H1 (cell line): ENCODE results near the gene SPHKAP. TPM values are rescaled to one million over a fixed set of nuclear protein-coding genes. Genes with fewer than 3 reads are reported as not detected.

Experiments
- ATF3 ChIP-seq: IDR thresholded peaks from 2 replicates; pipeline ENCODE4 v1.6.1; 2011; ENCODE audit warnings: low read depth, mild to moderate bottlenecking, low read length; ENCODE audit not compliant: insufficient read depth
- BCL11A ChIP-seq, 2 experiments: IDR thresholded peaks; one replicate each; pipeline ENCODE4 v1.6.1; 2011; ENCODE audit warnings: low read depth in 2 of 2, low read length in 2 of 2, mild to moderate bottlenecking in 2 of 2
- CBX8 ChIP-seq: fragments of 300-800, 300-1000 bp; sonication (generic); IDR thresholded peaks from 2 replicates; pipeline ENCODE4 v1.7.1; 2016; ENCODE audit warnings: low read depth, low read length, borderline replicate concordance
- CHD7 ChIP-seq: fragments of 300-600 bp; sonication (generic); IDR thresholded peaks from 2 replicates; pipeline ENCODE4 v1.7.1; 2012; ENCODE audit warnings: low read length, moderate library complexity, mild to moderate bottlenecking, inconsistent platforms; ENCODE audit not compliant: insufficient replicate concordance
- FOSL1 ChIP-seq: IDR thresholded peaks from 2 replicates; pipeline ENCODE4 v1.6.1; 2011; ENCODE audit warnings: mild to moderate bottlenecking, low read depth, low read length, moderate library complexity; ENCODE audit not compliant: insufficient read depth
- NANOG ChIP-seq: IDR thresholded peaks from 2 replicates; pipeline ENCODE4 v1.6.1; 2011; ENCODE audit warnings: low read length, low read depth, mild to moderate bottlenecking, inconsistent platforms; ENCODE audit not compliant: insufficient read depth, poor library complexity, severe bottlenecking
- POLR2A ChIP-seq, 2 experiments: IDR thresholded peaks; 1 replicate in 1 of 2; 2 replicates in 1 of 2; pipeline ENCODE4 v1.6.1; 2011; ENCODE audit warnings: low read depth in 2 of 2, low read length in 2 of 2, mild to moderate bottlenecking in 2 of 2; ENCODE audit errors: control extremely low read depth in 1 of 2
- RAD21 ChIP-seq, 2 experiments: IDR thresholded peaks in 1 of 2; conservative IDR thresholded peaks in 1 of 2; 2 replicates each; pipeline ENCODE4 v1.6.1; 2011; ENCODE audit warnings: low read depth in 2 of 2, low read length in 2 of 2, improper control_type of control experiment in 1 of 2, inconsistent platforms in 1 of 2, mild to moderate bottlenecking in 1 of 2, moderate library complexity in 1 of 2
- RXRA ChIP-seq: IDR thresholded peaks from 2 replicates; pipeline ENCODE4 v1.6.1; 2011; ENCODE audit warnings: low read depth, mild to moderate bottlenecking, low read length, moderate library complexity; ENCODE audit not compliant: insufficient read depth
- SRF ChIP-seq: IDR thresholded peaks from 2 replicates; pipeline ENCODE4 v1.6.1; 2011; ENCODE audit warnings: mild to moderate bottlenecking, low read depth, low read length, moderate library complexity
- ZNF274 ChIP-seq: IDR thresholded peaks from 2 replicates; pipeline ENCODE4 v1.7.0; 2012; ENCODE audit warnings: low read length, borderline replicate concordance; ENCODE audit errors: extremely low read depth
- polyA plus RNA-seq, 7 experiments: library from polyadenylated mRNA; depleted of rRNA in 3 of 7; stranded (reverse) in 5 of 7; unstranded in 2 of 7; fragments of >200 nt in 5 of 7; fragments of 200-250 nt in 2 of 7; gene quantifications; 1 replicate in 5 of 7; 2 replicates in 1 of 7; 4 replicates in 1 of 7; pipeline versions ENCODE4 v1.2.1 to v1.2.3, GENCODE V29; 2011 to 2013; ENCODE audit warnings: missing spikeins in 2 of 7, mixed read lengths in 2 of 7
- total RNA-seq: library from RNA; stranded (reverse); fragmentation: NEBNext Ultra II Directional; extraction: Animal tissue kit (Norgen Biotek cat#: 25700); gene quantifications from 2 replicates; pipeline ENCODE4 v1.2.1, GENCODE V29; 2021

SPHKAP gene
- total and polyA plus RNA-seq, 2 of the 8 experiments (the other 6 are each of a cell fraction or from before 2014, with no cell fraction given), result 0.02 TPM; not detected in 1

- TF ChIP-seq CHD7, result no peak
- TF ChIP-seq RXRA, result no peak
- TF ChIP-seq NANOG, result no peak
- TF ChIP-seq CBX8, result no peak
- no peak for TF ChIP-seq FOSL1
- TF ChIP-seq ATF3, result no peak
- no peak for TF ChIP-seq SRF
- no peak for TF ChIP-seq POLR2A (IDR thresholded peaks at IDR 0.05; ENCODE audit: control extremely low read depth in 1 of 2, low read depth in 2 of 2, low read length in 2 of 2)
- TF ChIP-seq RAD21 (IDR thresholded peaks at IDR 0.05 in 1 of 2, conservative IDR thresholded peaks at IDR 0.05 in 1 of 2; ENCODE audit: low read depth in 2 of 2, low read length in 2 of 2), result no peak
- no peak for TF ChIP-seq ZNF274
- TF ChIP-seq BCL11A (IDR thresholded peaks at IDR 0.05; ENCODE audit: low read depth in 2 of 2, low read length in 2 of 2), result no peak
These were observed 55.1 kb downstream of the SPHKAP start (continued) for GRCh38 chr2:228126401-228126800.
